Activated naive CD4-positive, alpha-beta T cell treated with anti-CD3 and anti-CD28 coated beads, Interleukin-2, amount 10 ng/mL, durations not matched to agents 7 days and 5 days (primary cell): Measurements from ENCODE around the gene WLS.
"Not testable (repeated sequence)": the region's sequence is repeated elsewhere in the genome, so short reads cannot be mapped to it uniquely, and the experiment has no call there.

Experiments
- CTCF ChIA-PET: fragments of 350-600 bp; sonication (Branson Sonifier 250); formaldehyde crosslinking; loops from one replicate; lab custom pipeline; 2021; ENCODE audit warnings: antibody characterized with exemption; lab: Charles Lee
- DNase-seq: peaks from one replicate; pipeline ENCODE4 v3.0.0-alpha.2; 2020
- H3K27ac Mint-ChIP-seq: one replicate; pipeline ENCODE4 v1.8.0; 2021; ENCODE audit warnings: mild to moderate bottlenecking, moderate library complexity, mixed read lengths
- H3K27me3 Mint-ChIP-seq: one replicate; pipeline ENCODE4 v1.8.0; 2021; ENCODE audit warnings: mild to moderate bottlenecking, mixed read lengths
- H3K36me3 Mint-ChIP-seq: one replicate; pipeline ENCODE4 v1.8.0; 2021; ENCODE audit warnings: mixed read lengths
- H3K4me1 Mint-ChIP-seq: one replicate; pipeline ENCODE4 v1.8.0; 2021; ENCODE audit warnings: mixed read lengths
- H3K4me3 Mint-ChIP-seq: one replicate; pipeline ENCODE4 v1.8.0; 2021; ENCODE audit warnings: mild to moderate bottlenecking, moderate library complexity, mixed read lengths
- H3K9me3 Mint-ChIP-seq: one replicate; pipeline ENCODE4 v1.8.0; 2021; ENCODE audit warnings: mixed read lengths

WLS gene

DNA sequence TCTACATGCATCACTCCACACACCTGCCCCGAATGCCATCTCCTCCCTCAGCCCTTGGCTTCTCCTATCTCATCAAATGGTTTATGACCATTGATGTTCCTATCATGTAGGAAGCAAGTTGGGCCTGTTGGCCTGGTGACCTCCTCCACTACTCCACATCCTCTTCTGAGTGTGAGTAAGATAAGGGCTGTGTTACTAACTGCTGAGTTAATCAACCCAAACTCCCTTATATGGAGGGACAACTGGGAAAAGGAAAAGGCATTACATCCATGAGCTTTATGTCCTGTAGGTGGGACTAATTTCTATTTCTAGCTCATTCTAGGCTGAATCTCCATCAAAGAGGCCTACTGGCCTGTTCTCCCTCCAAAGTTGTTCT is 57.6 kb downstream of the WLS start:
- Mint-ChIP-seq H3K27ac (no peak overlapping the region), H3K4me3 (no peak overlapping the region), H3K36me3 (no peaks in the 10 kb centered on the region), H3K27me3 (no peaks in the 10 kb centered on the region), H3K9me3 (no peaks in the 10 kb centered on the region), H3K4me1 (no peaks in the 10 kb centered on the region)
- CTCF ChIA-PET: no interaction called here
- DNase-seq: no peak

DNA sequence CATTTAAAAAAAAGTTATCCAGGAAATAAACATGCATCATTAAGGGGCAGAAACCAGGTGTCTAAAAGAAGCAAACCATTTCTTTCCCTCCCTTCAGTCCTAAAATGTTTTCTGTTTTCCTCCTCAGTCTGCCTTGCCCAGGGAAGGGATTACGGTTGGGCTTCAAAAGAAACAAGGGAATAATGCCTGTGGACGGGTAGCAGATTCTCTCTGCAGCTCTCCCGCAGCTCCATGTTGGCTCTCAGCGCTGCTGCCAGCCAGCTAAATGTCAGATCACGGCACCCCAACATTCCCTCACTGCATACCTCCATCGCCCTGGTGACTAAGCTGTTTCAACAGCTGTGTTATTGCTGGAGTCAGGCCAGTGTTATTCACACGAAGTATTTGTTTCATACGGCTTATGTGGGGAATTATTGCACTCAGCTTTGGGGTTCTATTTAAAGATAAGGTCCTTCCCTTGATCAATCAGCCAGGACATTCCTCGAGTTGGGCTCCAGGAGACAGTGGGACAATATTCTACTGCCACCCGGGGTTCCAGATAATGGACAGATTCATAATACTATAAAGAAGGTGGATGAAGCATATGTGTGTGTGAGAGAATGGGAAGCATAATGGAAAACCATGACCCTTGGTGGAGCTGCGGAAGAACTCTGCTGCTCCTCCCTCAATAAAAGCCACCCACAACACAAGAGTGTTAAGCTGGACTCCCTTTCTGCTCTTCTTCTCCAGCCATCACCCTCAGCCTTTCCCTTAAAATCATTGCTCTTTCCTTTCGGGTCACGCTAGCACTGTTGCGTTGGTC is 58.2 kb downstream of the WLS start:
- no peaks in the 10 kb centered on the region for H3K4me1 Mint-ChIP-seq
- CTCF ChIA-PET: interaction anchor here (1.0 kb wide), 1 partner anchor 18 kb away, joined by 4 read pairs; no protein-coding TSS in a partner anchor
- no peaks in the 10 kb centered on the region for H3K9me3 Mint-ChIP-seq
- no peaks in the 10 kb centered on the region for H3K36me3 Mint-ChIP-seq
- H3K27ac Mint-ChIP-seq: no peak overlapping the region
- no peak overlapping the region for H3K4me3 Mint-ChIP-seq
- no peaks in the 10 kb centered on the region for H3K27me3 Mint-ChIP-seq
- no peak for DNase-seq

DNA sequence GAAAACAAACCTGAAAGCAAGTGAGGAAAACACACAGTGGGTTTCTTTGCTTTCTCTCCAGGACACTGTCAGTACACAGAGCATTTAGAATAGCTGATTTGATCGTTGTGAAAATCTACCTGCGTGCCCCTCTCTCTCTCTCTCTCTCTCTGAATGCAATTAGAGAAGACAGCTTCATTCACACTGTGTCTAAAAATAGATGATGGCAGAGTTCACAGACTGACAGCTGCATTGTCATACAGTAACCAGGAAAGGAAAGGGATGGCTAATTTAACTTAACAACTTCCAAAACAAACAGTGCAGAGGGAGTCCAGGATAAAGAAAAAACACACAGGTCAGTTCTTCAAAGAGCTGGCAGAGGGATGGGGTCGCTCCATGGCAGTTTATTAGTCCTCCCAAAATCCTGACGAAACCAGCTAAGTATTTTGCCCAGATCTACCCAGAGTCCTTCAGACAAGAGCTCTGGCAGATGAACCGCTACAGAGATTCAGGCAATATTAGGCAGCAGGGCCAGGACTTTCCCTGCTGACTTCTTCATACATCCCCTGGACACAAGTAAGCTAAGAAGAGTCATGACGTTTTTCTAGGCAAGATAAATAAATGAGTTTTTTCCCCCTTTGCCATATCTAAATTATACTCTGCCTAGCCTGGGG is 58.9 kb downstream of the WLS start:
- Mint-ChIP-seq H3K4me1 (no peaks in the 10 kb centered on the region), H3K36me3 (no peaks in the 10 kb centered on the region), H3K27me3 (no peaks in the 10 kb centered on the region), H3K27ac (no peak overlapping the region), H3K4me3 (no peak overlapping the region), H3K9me3 (no peaks in the 10 kb centered on the region)
- CTCF ChIA-PET: interaction anchor here (1.0 kb wide), 1 partner anchor 19 kb away, joined by 4 read pairs; no protein-coding TSS in a partner anchor
- DNase-seq: no peak

DNA sequence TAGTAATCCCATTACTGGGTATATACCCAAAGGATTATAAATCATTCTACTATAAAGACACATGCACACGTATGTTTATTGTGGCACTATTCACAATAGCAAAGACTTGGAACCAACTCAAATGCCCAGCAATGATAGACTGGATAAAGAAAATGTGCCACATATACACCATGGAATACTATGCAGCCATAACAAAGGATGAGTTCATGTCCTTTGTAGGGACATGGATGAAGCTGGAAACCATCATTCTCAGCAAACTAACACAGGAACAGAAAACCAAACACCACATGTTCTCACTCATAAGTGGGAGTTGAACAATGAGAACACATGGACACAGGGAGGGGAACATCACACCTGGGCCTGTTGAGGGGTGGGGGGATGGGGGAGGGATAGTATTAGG is 60.5 kb downstream of the WLS start:
- H3K4me1 Mint-ChIP-seq, H3K27me3 Mint-ChIP-seq, CTCF ChIA-PET, DNase-seq, H3K9me3 Mint-ChIP-seq, H3K36me3 Mint-ChIP-seq, H3K4me3 Mint-ChIP-seq, H3K27ac Mint-ChIP-seq: not testable (repeated sequence)

DNA sequence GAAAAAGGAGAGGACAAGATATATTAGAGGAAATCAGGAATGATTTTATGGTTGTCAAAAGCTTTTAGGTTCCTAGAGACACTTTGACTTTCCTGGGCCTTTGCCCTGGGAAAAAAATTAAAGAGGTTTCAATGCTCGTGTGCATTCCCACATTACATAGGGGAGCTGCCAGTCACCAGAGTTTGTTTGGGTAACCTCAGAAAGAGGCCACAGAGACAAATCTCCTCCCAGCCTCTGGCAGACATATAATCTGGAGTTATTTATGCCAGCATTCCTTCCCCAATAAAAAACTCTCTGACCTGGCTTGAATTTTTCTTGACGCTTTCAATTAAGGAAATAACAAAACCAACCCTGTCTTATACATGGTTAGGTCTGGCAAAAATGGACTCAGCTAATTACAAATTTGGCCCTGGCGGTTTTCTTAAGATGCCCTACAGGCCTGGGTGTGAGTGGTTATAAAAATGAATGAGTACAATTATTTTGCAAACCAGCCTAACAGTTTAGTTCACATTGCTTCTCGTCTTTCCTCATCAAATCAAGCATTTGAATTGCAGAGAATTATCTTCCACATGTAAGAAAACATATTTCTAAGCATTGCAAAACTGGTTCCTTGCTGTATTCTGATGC is 63.7 kb downstream of the WLS start:
- H3K27me3 Mint-ChIP-seq: no peaks in the 10 kb centered on the region
- no peak for DNase-seq
- H3K9me3 Mint-ChIP-seq: no peaks in the 10 kb centered on the region

DNA sequence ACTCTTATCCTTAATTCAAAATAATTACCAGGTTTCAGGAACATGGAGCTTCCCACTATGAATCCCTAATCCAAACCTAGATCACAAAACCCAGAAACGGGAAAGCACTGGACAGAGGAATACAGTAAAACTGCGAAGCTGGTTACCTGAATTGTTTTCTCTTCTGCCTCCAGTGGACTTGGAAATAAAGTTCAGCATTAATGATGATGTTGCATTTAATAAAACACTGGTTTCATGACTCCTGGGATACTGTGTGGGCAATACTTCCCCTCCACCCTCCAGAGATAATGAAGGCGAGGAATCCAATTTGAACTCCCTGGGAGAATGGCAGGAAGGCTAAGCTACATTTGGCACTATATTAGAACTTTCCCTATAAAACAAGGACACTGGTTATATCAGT is 65.1 kb downstream of the WLS start:
- no peak overlapping the region for H3K27ac Mint-ChIP-seq
- DNase-seq: no peak
- no peaks in the 10 kb centered on the region for H3K4me1 Mint-ChIP-seq
- H3K27me3 Mint-ChIP-seq: no peaks in the 10 kb centered on the region
- H3K36me3 Mint-ChIP-seq: no peaks in the 10 kb centered on the region
- no peak overlapping the region for H3K4me3 Mint-ChIP-seq
- CTCF ChIA-PET: no interaction called here
- no peaks in the 10 kb centered on the region for H3K9me3 Mint-ChIP-seq

More for the DNA sequence above, 63.7 kb downstream of the WLS start:
- Mint-ChIP-seq H3K4me3 (no peak overlapping the region), H3K4me1 (no peaks in the 10 kb centered on the region), H3K27ac (no peak overlapping the region), H3K36me3 (no peaks in the 10 kb centered on the region)
- CTCF ChIA-PET: no interaction called here

DNA sequence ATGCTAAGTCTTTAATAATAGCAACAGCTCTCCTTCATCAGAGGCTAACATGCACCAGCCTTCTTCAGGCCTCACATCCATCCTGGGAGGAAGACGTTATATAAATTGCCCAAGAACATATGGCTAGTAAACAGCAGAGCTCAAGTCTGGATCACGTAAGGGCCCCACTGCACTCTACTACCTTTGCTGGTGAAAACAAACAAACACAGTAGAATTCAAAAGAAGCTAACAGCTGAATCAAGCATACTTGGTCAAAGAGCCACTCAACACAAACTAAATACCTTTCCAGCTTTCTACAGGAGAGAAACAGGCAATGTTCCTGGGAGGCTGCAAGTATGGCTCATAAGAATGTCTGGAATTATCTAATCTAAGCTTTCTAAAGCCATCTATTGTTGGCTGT is 66.0 kb downstream of the WLS start:
- no peaks in the 10 kb centered on the region for H3K27me3 Mint-ChIP-seq
- no peak overlapping the region for H3K4me3 Mint-ChIP-seq
- CTCF ChIA-PET: no interaction called here
- H3K9me3 Mint-ChIP-seq: no peaks in the 10 kb centered on the region
- no peaks in the 10 kb centered on the region for H3K4me1 Mint-ChIP-seq
- H3K27ac Mint-ChIP-seq: no peak overlapping the region
- no peaks in the 10 kb centered on the region for H3K36me3 Mint-ChIP-seq
- DNase-seq: no peak

DNA sequence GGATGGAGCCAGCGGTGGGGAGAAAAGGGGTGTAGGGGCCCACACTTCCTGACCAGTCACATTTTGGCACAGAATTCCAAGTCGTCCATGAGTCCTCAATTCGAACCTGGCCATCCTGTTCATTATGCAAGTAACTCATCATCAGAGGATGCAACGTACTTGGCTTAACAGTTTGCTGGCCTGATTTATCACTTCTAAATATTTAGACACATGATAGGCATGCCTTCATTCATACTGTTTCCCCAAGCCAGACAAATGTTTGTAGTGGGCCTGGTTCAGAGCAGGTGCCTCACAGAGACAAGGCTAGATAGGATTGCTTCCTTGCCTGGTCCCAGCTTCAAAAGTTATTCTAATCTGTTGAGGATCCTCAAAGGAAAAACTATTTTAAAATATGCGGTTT is 66.7 kb downstream of the WLS start:
- no peak overlapping the region for H3K27ac Mint-ChIP-seq
- CTCF ChIA-PET: no interaction called here
- H3K36me3 Mint-ChIP-seq: no peaks in the 10 kb centered on the region
- H3K9me3 Mint-ChIP-seq: no peaks in the 10 kb centered on the region
- no peaks in the 10 kb centered on the region for H3K27me3 Mint-ChIP-seq
- no peak overlapping the region for H3K4me3 Mint-ChIP-seq
- H3K4me1 Mint-ChIP-seq: no peaks in the 10 kb centered on the region
- no peak for DNase-seq

DNA sequence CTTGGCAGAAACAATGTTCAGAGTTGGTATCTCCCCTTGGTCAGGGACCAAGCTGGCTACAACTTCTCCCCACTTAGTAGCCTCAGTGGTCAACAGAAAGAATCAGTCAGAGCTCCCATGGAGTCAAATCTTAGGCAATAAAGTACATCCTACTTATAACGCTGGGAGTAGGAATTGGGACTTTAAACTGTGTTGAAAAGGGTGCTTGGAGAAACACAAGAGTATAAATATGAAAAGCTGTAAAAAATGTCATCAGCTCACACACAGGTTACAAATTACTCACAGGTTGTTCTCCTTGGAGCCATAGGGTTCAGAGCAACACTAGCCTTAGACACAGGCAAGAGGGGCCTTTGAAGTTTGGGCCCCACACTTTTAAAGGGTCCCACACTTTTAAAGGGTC is 67.4 kb downstream of the WLS start:
- Mint-ChIP-seq H3K27ac (no peak overlapping the region), H3K9me3 (no peaks in the 10 kb centered on the region), H3K4me3 (no peak overlapping the region), H3K27me3 (no peaks in the 10 kb centered on the region), H3K36me3 (no peaks in the 10 kb centered on the region), H3K4me1 (no peaks in the 10 kb centered on the region)
- DNase-seq: no peak
- CTCF ChIA-PET: no interaction called here

DNA sequence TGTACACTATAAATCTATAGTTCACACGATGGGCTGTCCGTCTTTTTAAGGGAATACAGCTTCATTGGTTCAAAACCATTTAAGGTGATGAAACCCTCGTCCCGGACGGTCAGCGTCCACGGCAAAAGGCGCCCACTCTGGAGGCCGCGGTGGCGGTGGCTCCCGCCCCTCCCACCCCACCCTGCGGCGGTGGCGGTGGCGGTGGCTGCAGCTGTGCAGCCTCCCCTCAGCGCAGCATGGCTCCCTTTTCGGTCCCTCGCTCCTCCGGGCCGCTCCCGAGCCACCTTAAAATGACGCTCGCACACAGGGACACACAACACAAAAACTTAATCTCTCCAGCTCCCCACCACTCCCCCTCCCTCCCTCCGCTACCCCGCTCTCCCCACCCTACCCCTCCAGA is 69.1 kb downstream of the WLS start:
- H3K4me3 Mint-ChIP-seq: no peak overlapping the region
- no peaks in the 10 kb centered on the region for H3K9me3 Mint-ChIP-seq
- DNase-seq: no peak
- H3K4me1 Mint-ChIP-seq: no peaks in the 10 kb centered on the region
- H3K36me3 Mint-ChIP-seq: no peaks in the 10 kb centered on the region
- CTCF ChIA-PET: no interaction called here
- no peaks in the 10 kb centered on the region for H3K27me3 Mint-ChIP-seq
- H3K27ac Mint-ChIP-seq: no peak overlapping the region

DNA sequence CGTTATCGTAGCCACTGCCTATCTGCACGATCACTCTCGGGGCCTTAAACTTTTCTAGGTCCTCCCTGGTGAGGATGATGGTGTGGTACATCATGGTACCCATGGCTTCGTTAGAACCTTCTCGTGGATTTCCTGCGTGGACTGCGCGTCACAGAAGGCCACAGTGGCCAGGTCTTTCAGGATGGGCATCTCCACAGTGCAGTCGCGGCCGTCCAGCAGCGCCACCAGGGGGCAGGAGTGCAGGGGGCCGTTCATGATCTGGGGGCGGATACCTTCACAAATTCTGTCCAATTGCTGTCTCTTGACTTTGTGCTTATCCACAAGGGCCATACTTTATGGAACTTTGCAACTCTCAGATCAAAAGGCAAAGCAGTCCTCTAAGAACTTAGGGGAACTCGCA is 69.6 kb downstream of the WLS start:
- no peak overlapping the region for H3K27ac Mint-ChIP-seq
- no peaks in the 10 kb centered on the region for H3K27me3 Mint-ChIP-seq
- H3K4me1 Mint-ChIP-seq: no peaks in the 10 kb centered on the region
- no peak for DNase-seq
- no peaks in the 10 kb centered on the region for H3K9me3 Mint-ChIP-seq
- H3K4me3 Mint-ChIP-seq: no peak overlapping the region
- H3K36me3 Mint-ChIP-seq: no peaks in the 10 kb centered on the region
- CTCF ChIA-PET: no interaction called here

DNA sequence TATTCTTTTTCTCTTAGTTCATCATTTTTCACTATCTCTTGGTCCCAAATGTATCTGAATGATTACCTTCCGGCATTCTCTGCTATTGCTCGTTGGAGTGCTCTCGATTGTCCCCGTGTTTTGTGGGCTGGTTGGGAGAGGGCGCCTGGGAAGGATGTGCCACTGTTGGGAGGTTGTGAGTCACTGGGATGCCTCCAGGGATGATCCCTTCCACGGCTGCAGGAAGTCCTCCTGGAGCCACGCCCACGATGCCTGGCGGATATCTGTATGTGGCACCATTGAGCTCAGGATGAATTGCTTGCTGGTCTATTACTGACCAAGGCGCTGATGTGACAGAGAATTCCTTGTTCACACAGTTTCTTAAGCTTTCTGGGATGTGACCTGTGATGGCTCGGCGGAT is 70.7 kb downstream of the WLS start:
- CTCF ChIA-PET, H3K27ac Mint-ChIP-seq, DNase-seq, H3K9me3 Mint-ChIP-seq, H3K27me3 Mint-ChIP-seq, H3K4me3 Mint-ChIP-seq, H3K4me1 Mint-ChIP-seq, H3K36me3 Mint-ChIP-seq: not testable (repeated sequence)

DNA sequence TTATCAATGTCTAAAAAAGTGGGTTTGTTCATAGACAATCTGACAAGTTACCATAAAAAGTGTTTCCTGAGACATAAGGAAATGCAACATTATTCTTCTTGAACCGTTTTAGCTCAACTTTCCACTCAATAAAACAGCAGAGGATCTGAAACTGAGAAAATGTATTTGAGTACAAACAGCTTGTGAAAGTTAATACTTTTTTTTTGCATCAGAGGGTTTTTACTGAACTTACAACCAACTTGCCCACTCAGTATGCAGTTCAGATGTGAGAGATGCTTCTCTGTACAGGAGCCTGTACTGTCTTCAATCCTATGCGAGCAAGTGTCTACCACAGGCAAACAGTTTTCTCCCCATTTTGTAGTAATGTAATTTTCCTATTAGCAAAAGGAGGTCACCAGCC is 71.4 kb downstream of the WLS start:
- H3K4me3 Mint-ChIP-seq, H3K9me3 Mint-ChIP-seq, H3K27ac Mint-ChIP-seq, H3K27me3 Mint-ChIP-seq, DNase-seq, H3K4me1 Mint-ChIP-seq, H3K36me3 Mint-ChIP-seq, CTCF ChIA-PET: not testable (repeated sequence)

DNA sequence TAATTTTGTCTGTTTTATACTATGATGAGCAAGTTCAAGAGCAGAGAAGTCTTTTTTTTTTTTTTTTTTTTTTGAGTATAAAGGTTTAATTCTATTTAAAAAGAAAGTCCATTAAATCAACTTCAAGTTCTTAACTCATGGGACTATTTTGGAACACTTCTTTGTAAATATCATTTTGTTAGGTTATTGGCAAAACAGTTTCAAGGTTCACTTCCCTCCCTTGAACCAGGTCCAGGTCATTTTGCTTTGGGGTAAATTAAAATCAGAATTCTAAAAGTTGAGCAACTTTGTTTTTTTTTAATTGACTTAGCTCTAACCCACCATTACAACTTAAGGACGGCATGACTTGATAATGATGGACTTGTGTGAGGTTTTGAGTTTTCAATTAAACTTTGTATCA is 72.3 kb downstream of the WLS start:
- no peaks in the 10 kb centered on the region for H3K4me1 Mint-ChIP-seq
- DNase-seq: no peak
- no peaks in the 10 kb centered on the region for H3K36me3 Mint-ChIP-seq
- H3K27ac Mint-ChIP-seq: no peak overlapping the region
- no peak overlapping the region for H3K4me3 Mint-ChIP-seq
- CTCF ChIA-PET: no interaction called here
- H3K27me3 Mint-ChIP-seq: no peaks in the 10 kb centered on the region
- H3K9me3 Mint-ChIP-seq: no peaks in the 10 kb centered on the region

DNA sequence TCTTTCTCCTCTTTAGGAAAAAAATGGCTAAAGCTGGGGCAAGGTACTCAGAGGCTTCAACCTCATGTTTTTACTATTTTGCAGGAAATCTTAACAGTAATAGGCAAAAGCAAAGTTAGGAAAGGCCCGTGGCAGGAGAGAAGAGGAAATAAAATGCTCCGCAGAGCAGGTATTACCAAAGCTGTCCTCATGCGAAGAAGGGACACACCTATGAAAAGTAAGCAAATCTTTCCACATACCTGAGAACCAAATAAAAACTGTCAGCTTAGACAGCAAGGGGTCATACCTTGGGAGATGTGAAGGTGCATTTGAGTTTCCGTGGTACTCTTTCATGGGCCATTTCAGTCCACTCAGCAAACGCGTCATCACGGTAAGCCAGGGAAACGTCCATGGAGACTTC is 73.5 kb downstream of the WLS start:
- no peaks in the 10 kb centered on the region for H3K4me1 Mint-ChIP-seq
- no peak overlapping the region for H3K27ac Mint-ChIP-seq
- H3K4me3 Mint-ChIP-seq: no peak overlapping the region
- CTCF ChIA-PET: interaction anchor here (1.8 kb wide), 1 partner anchor 38 kb away, joined by 6 read pairs; no protein-coding TSS in a partner anchor
- no peaks in the 10 kb centered on the region for H3K9me3 Mint-ChIP-seq
- DNase-seq: no peak
- H3K36me3 Mint-ChIP-seq: no peaks in the 10 kb centered on the region
- H3K27me3 Mint-ChIP-seq: no peaks in the 10 kb centered on the region
